Activated naive CD4-positive, alpha-beta T cell treated with anti-CD3 and anti-CD28 coated beads, Interleukin-2, amount 50 U/mL, for 72 hours (primary cell): Measurements from ENCODE around the gene VARS2. TPM values are rescaled to one million over a fixed set of nuclear protein-coding genes. Genes with fewer than 3 reads are reported as not detected.
A peak's percentile ranks its signal among the peaks of the same experiment; 100 is the strongest.
"Not testable (repeated sequence)": the region's sequence is repeated elsewhere in the genome, so short reads cannot be mapped to it uniquely, and the experiment has no call there.

Experiments
- ATAC-seq, 2 donors: fragments of 150-1000 bp; cut with Tn5 transposase; 2 replicates each; pipeline ENCODE4 v1.10.0; 2021; ENCODE audit warnings: mild to moderate bottlenecking in 2 of 2, moderate library complexity in 2 of 2
- DNase-seq, 2 donors: peaks; one replicate each; pipeline ENCODE4 v3.0.0; 2021 to 2022; ENCODE audit warnings: low spot score in 2 of 2
- H3K27ac Mint-ChIP-seq, 2 donors: one replicate each; pipeline ENCODE4 v1.8.0; 2022; ENCODE audit warnings: mild to moderate bottlenecking in 2 of 2, mixed read lengths in 2 of 2
- H3K36me3 Mint-ChIP-seq, 2 donors: one replicate each; pipeline ENCODE4 v1.8.0; 2022; ENCODE audit warnings: mixed read lengths in 2 of 2
- H3K9me3 Mint-ChIP-seq, 2 donors: one replicate each; pipeline ENCODE4 v1.8.0; 2022; ENCODE audit warnings: mixed read lengths in 2 of 2
- total RNA-seq, 2 donors: library from RNA; stranded (reverse); gene quantifications; one replicate each; pipeline ENCODE4 v1.2.3, GENCODE V29; 2022

Gene VARS2
- 10 to 100 TPM; 55.1 to 55.7 TPM for total RNA-seq

- Mint-ChIP-seq H3K27ac (peak within 1 kb of the TSS; percentile 86 to 92), H3K36me3 (peaks cover 11 to 21% of the 10 kb centered on the region in 2 donors), H3K9me3 (no peaks in the 10 kb centered on the region)
- ATAC-seq (peak; percentile 97 to 98), DNase-seq (peak; percentile 92 to 95)
These were observed at the start of gene VARS2 for GRCh38 chr6:30914076-30914853. Gene VARS2 (plus strand): TSS chr6:30914238. CDS start chr6:30914837, 599 bp downstream.

- no peak for ATAC-seq
- H3K27ac Mint-ChIP-seq = no peak overlapping the region
- DNase-seq = no peak
- H3K36me3 Mint-ChIP-seq = peaks cover 12 to 27% of the 10 kb centered on the region in 2 donors
- peaks cover 6 to 26% of the 10 kb centered on the region in 2 donors for H3K9me3 Mint-ChIP-seq
These were observed 49.7 kb upstream of the VARS2 start for GRCh38 chr6:30864325-30864724.

GRCh38 chr6:30869241-30869749 lies 44.7 kb upstream of the VARS2 start:
- peaks cover 7 to 39% of the 10 kb centered on the region in 2 donors for H3K9me3 Mint-ChIP-seq
- H3K36me3 Mint-ChIP-seq = peaks cover 6 to 43% of the 10 kb centered on the region in 2 donors
- DNase-seq, ATAC-seq: not testable (repeated sequence)
- peak overlapping the region in 1 of 2 donors; percentile 95 for H3K27ac Mint-ChIP-seq

GRCh38 chr6:30870546-30870945 lies 43.5 kb upstream of the VARS2 start:
- DNase-seq (peak in 1 of 2 donors; percentile 61), ATAC-seq (peak in 1 of 2 donors; percentile 96)
- H3K36me3 Mint-ChIP-seq = peaks cover 6 to 43% of the 10 kb centered on the region in 2 donors
- H3K27ac Mint-ChIP-seq = peak overlapping the region; percentile 81 to 95
- peaks cover 7 to 39% of the 10 kb centered on the region in 2 donors for H3K9me3 Mint-ChIP-seq

GRCh38 chr6:30871592-30872183 lies 42.4 kb upstream of the VARS2 start:
- peak overlapping the region; percentile 18 to 95 for H3K27ac Mint-ChIP-seq
- H3K36me3 Mint-ChIP-seq = peaks cover 6 to 43% of the 10 kb centered on the region in 2 donors
- ATAC-seq = no peak
- H3K9me3 Mint-ChIP-seq = peaks cover 7 to 39% of the 10 kb centered on the region in 2 donors
- no peak for DNase-seq

GRCh38 chr6:30873137-30873640 lies 40.8 kb upstream of the VARS2 start:
- DNase-seq (no peak), ATAC-seq (no peak)
- Mint-ChIP-seq H3K9me3 (peaks cover 7 to 39% of the 10 kb centered on the region in 2 donors), H3K36me3 (peaks cover 6 to 43% of the 10 kb centered on the region in 2 donors), H3K27ac (peak overlapping the region in 1 of 2 donors; percentile 95)

- DNase-seq = peak in 1 of 2 donors; percentile 26
- ATAC-seq = not testable (repeated sequence)
- peaks cover 6 to 43% of the 10 kb centered on the region in 2 donors for H3K36me3 Mint-ChIP-seq
- peaks cover 7 to 38% of the 10 kb centered on the region in 2 donors for H3K9me3 Mint-ChIP-seq
- H3K27ac Mint-ChIP-seq = peak overlapping the region in 1 of 2 donors; percentile 95
These were observed 40.2 kb upstream of the VARS2 start for GRCh38 chr6:30873795-30874194.

GRCh38 chr6:30875244-30876038 lies 38.6 kb upstream of the VARS2 start:
- H3K9me3 Mint-ChIP-seq = peaks cover 3 to 29% of the 10 kb centered on the region in 2 donors
- peak overlapping the region; percentile 76 to 91 for H3K27ac Mint-ChIP-seq
- peaks cover 0 to 33% of the 10 kb centered on the region in 2 donors for H3K36me3 Mint-ChIP-seq
- DNase-seq (no peak), ATAC-seq (no peak)

- peaks cover 0 to 25% of the 10 kb centered on the region in 2 donors for H3K36me3 Mint-ChIP-seq
- DNase-seq (no peak), ATAC-seq (peak in 1 of 2 donors; percentile 36)
- peak overlapping the region; percentile 84 to 91 for H3K27ac Mint-ChIP-seq
- peaks cover 0 to 23% of the 10 kb centered on the region in 2 donors for H3K9me3 Mint-ChIP-seq
These were observed 37.9 kb upstream of the VARS2 start for GRCh38 chr6:30876039-30876730.

GRCh38 chr6:30877419-30878262 lies 36.4 kb upstream of the VARS2 start:
- peaks cover 0 to 11% of the 10 kb centered on the region in 2 donors for H3K36me3 Mint-ChIP-seq
- peaks cover 0 to 9% of the 10 kb centered on the region in 2 donors for H3K9me3 Mint-ChIP-seq
- DNase-seq (peak; percentile 71 to 82), ATAC-seq (peak; percentile 81 to 84)
- peak overlapping the region; percentile 84 to 91 for H3K27ac Mint-ChIP-seq

GRCh38 chr6:30879684-30880427 lies 34.2 kb upstream of the VARS2 start:
- DNase-seq (no peak), ATAC-seq (no peak)
- Mint-ChIP-seq H3K9me3 (no peaks in the 10 kb centered on the region), H3K36me3 (no peaks in the 10 kb centered on the region), H3K27ac (no peak overlapping the region)

GRCh38 chr6:30880698-30881252 lies 33.3 kb upstream of the VARS2 start:
- DNase-seq (no peak), ATAC-seq (no peak)
- Mint-ChIP-seq H3K27ac (peak overlapping the region in 1 of 2 donors; percentile 37), H3K36me3 (no peaks in the 10 kb centered on the region), H3K9me3 (no peaks in the 10 kb centered on the region)

- Mint-ChIP-seq H3K9me3 (no peaks in the 10 kb centered on the region), H3K27ac (peak overlapping the region in 1 of 2 donors; percentile 37), H3K36me3 (no peaks in the 10 kb centered on the region)
- DNase-seq = peak in 1 of 2 donors; percentile 48
- ATAC-seq = no peak
These were observed 32.4 kb upstream of the VARS2 start for GRCh38 chr6:30881392-30882203.
